H1 (cell line): Measurements from ENCODE around the gene HOTAIR. TPM values are rescaled to one million over a fixed set of nuclear protein-coding genes. Genes with fewer than 3 reads are reported as not detected.

Experiments
- CTCF ChIA-PET: fragments of 300-600 bp; sonication (Branson Sonifier 250); formaldehyde crosslinking; loops from one replicate; lab custom pipeline; 2021; ENCODE audit not compliant: partially characterized antibody; lab: Charles Lee
- POLR2A ChIA-PET: fragments of 300-600 bp; sonication (Branson Sonifier 250); formaldehyde crosslinking; loops from one replicate; lab custom pipeline; 2021; ENCODE audit warnings: inconsistent platforms; ENCODE audit not compliant: partially characterized antibody; lab: Charles Lee
- DNase-seq, 2 experiments: peaks; one replicate each; pipeline versions ENCODE4 v3.0.0 to v3.0.0-alpha.2; 2010 to 2022; ENCODE audit warnings: low spot score in 2 of 2, low read depth in 1 of 2, mixed read lengths in 1 of 2
- FAIRE-seq: peaks from 2 replicates; lab custom pipeline; 2011; peaks lifted over from hg19 to GRCh38; lab: Jason Lieb, UNC
- H2AFZ ChIP-seq: 2 replicates; pipeline ENCODE4 v1.8.1; 2012; ENCODE audit warnings: low read length, inconsistent platforms
- H2AK5ac ChIP-seq: 2 replicates; pipeline ENCODE4 v1.6.1; 2013; ENCODE audit warnings: low read depth, low read length
- H2BK120ac ChIP-seq: replicated peaks from 2 replicates; pipeline ENCODE3; 2013; ENCODE audit warnings: low read depth, low read length, inconsistent platforms
- H2BK12ac ChIP-seq: 2 replicates; pipeline ENCODE4 v1.6.1; 2013; ENCODE audit warnings: low read depth, low read length
- H2BK15ac ChIP-seq: 2 replicates; pipeline ENCODE4 v1.6.1; 2013; ENCODE audit warnings: low read length
- H2BK20ac ChIP-seq: 2 replicates; pipeline ENCODE4 v1.6.1; 2013; ENCODE audit warnings: low read length
- H2BK5ac ChIP-seq: 2 replicates; pipeline ENCODE4 v1.6.1; 2013; ENCODE audit warnings: low read depth, low read length
- H3K14ac ChIP-seq: 2 replicates; pipeline ENCODE4 v1.6.1; 2013; ENCODE audit warnings: inconsistent platforms; ENCODE audit not compliant: insufficient read length
- H3K18ac ChIP-seq: 2 replicates; pipeline ENCODE4 v1.6.1; 2013; ENCODE audit warnings: low read length; ENCODE audit errors: extremely low read depth
- H3K23ac ChIP-seq: 2 replicates; pipeline ENCODE4 v1.6.1; 2013; ENCODE audit warnings: inconsistent platforms; ENCODE audit not compliant: insufficient read length
- H3K23me2 ChIP-seq: 2 replicates; pipeline ENCODE4 v1.6.1; 2013; ENCODE audit warnings: low read depth, low read length
- H3K27ac ChIP-seq: 2 replicates; pipeline ENCODE4 v1.6.1; 2011; ENCODE audit warnings: low read depth, low read length, inconsistent platforms
- H3K27me3 ChIP-seq, 4 experiments: replicated peaks in 1 of 4; 1 replicate in 1 of 4; 2 replicates in 3 of 4; pipeline versions ENCODE4 v1.6.1 to v1.8.1; 2011 to 2013; ENCODE audit warnings: low read length in 3 of 4, mild to moderate bottlenecking in 3 of 4, inconsistent platforms in 2 of 4, mixed read lengths in 2 of 4, moderate library complexity in 1 of 4; ENCODE audit not compliant: control insufficient read depth in 3 of 4, insufficient read depth in 3 of 4; ENCODE audit errors: extremely low read depth in 1 of 4
- H3K36me3 ChIP-seq, 4 experiments: 2 replicates each; pipeline versions ENCODE4 v1.6.1 to v1.8.1; 2011 to 2013; ENCODE audit warnings: mild to moderate bottlenecking in 4 of 4, low read length in 3 of 4, moderate library complexity in 2 of 4, control low read depth in 1 of 4, inconsistent platforms in 1 of 4; ENCODE audit not compliant: insufficient read depth in 4 of 4, control insufficient read depth in 2 of 4
- H3K4ac ChIP-seq: replicated peaks from 2 replicates; pipeline ENCODE3; 2013; ENCODE audit warnings: low read length, low read depth, mixed read lengths, inconsistent platforms; ENCODE audit not compliant: insufficient read length
- H3K4me1 ChIP-seq, 4 experiments: replicated peaks in 1 of 4; 1 replicate in 1 of 4; 2 replicates in 3 of 4; pipeline versions ENCODE4 v1.6.1 to v1.8.1; 2011 to 2013; ENCODE audit warnings: low read length in 3 of 4, inconsistent platforms in 2 of 4, mixed read lengths in 1 of 4; ENCODE audit not compliant: insufficient read depth in 4 of 4, control insufficient read depth in 3 of 4
- H3K4me2 ChIP-seq, 2 experiments: 2 replicates each; pipeline versions ENCODE4 v1.6.1 to v1.8.1; 2011 to 2013; ENCODE audit warnings: low read depth in 2 of 2, low read length in 2 of 2, control low read depth in 1 of 2, inconsistent platforms in 1 of 2, mild to moderate bottlenecking in 1 of 2; ENCODE audit not compliant: insufficient read depth in 1 of 2
- H3K4me3 ChIP-seq, 4 experiments: fragments of 200-600, 300-600 bp in 1 of 4; sonication (generic), shearing (Covaris generic), sonication (Bioruptor Twin) in 1 of 4; 2 replicates each; pipeline versions ENCODE4 v1.5.1 to v1.8.1; 2011 to 2016; ENCODE audit warnings: low read length in 4 of 4, low read depth in 3 of 4, control low read depth in 2 of 4, inconsistent platforms in 2 of 4, mild to moderate bottlenecking in 2 of 4, mixed read lengths in 1 of 4, moderate library complexity in 1 of 4; ENCODE audit not compliant: insufficient read depth in 2 of 4; ENCODE audit errors: extremely low read depth in 1 of 4
- H3K56ac ChIP-seq: replicated peaks from 2 replicates; pipeline ENCODE3; 2013; ENCODE audit warnings: low read depth, mild to moderate bottlenecking, mixed read lengths, low read length, inconsistent platforms; ENCODE audit not compliant: insufficient read length
- H3K79me1 ChIP-seq: 2 replicates; pipeline ENCODE4 v1.6.1; 2013; ENCODE audit warnings: low read depth, low read length, control low read depth
- H3K79me2 ChIP-seq, 2 experiments: 2 replicates each; pipeline versions ENCODE4 v1.6.1 to v1.8.1; 2012 to 2013; ENCODE audit warnings: low read length in 2 of 2, mild to moderate bottlenecking in 2 of 2, inconsistent platforms in 1 of 2; ENCODE audit not compliant: insufficient read depth in 2 of 2, control insufficient read depth in 1 of 2
- H3K9ac ChIP-seq, 4 experiments: replicated peaks in 1 of 4; 1 replicate in 1 of 4; 2 replicates in 3 of 4; pipeline versions ENCODE4 v1.6.1 to v1.8.1; 2011 to 2013; ENCODE audit warnings: low read depth in 3 of 4, low read length in 3 of 4, control low read depth in 2 of 4, mild to moderate bottlenecking in 2 of 4, moderate library complexity in 2 of 4, inconsistent platforms in 1 of 4; ENCODE audit errors: extremely low read depth in 1 of 4
- H3K9me3 ChIP-seq, 2 experiments: 2 replicates each; pipeline versions ENCODE4 v1.6.1 to v1.8.1; 2012 to 2013; ENCODE audit warnings: mild to moderate bottlenecking in 2 of 2, moderate library complexity in 2 of 2, control low read depth in 1 of 2, inconsistent platforms in 1 of 2, low read depth in 1 of 2, low read length in 1 of 2, mixed read lengths in 1 of 2; ENCODE audit not compliant: insufficient read depth in 2 of 2
- H4K20me1 ChIP-seq, 2 experiments: replicated peaks in 1 of 2; 2 replicates each; pipeline versions ENCODE3 to v1.8.1; 2011 to 2013; ENCODE audit warnings: inconsistent platforms in 2 of 2, low read length in 2 of 2, mild to moderate bottlenecking in 1 of 2; ENCODE audit not compliant: insufficient read depth in 2 of 2, control insufficient read depth in 1 of 2
- H4K5ac ChIP-seq: 2 replicates; pipeline ENCODE4 v1.6.1; 2013; ENCODE audit warnings: low read length, low read depth, mixed read lengths, inconsistent platforms; ENCODE audit not compliant: insufficient read length
- H4K8ac ChIP-seq: 2 replicates; pipeline ENCODE4 v1.8.0; 2013; ENCODE audit warnings: mild to moderate bottlenecking, moderate library complexity, low read length, inconsistent platforms; ENCODE audit not compliant: insufficient read depth; ENCODE audit errors: extremely low read depth
- H4K91ac ChIP-seq: replicated peaks from 2 replicates; pipeline ENCODE3; 2013; ENCODE audit warnings: low read length, mixed read lengths, inconsistent platforms; ENCODE audit not compliant: insufficient read length
- ASH2L ChIP-seq: fragments of 200-600, 300-600 bp; sonication (generic); IDR thresholded peaks from one replicate; pipeline ENCODE4 v1.7.1; 2017; ENCODE audit warnings: low read length
- CBX8 ChIP-seq: fragments of 300-800, 300-1000 bp; sonication (generic); IDR thresholded peaks from 2 replicates; pipeline ENCODE4 v1.7.1; 2016; ENCODE audit warnings: low read depth, low read length, borderline replicate concordance
- EZH2 ChIP-seq: fragments of 200-600 bp; sonication (generic); IDR thresholded peaks from 2 replicates; pipeline ENCODE4 v1.7.1; 2012; ENCODE audit warnings: low read depth, mild to moderate bottlenecking, moderate library complexity, low read length, inconsistent platforms; ENCODE audit not compliant: severe bottlenecking
- KDM5A ChIP-seq: fragments of 200-600 bp; IDR thresholded peaks from 2 replicates; pipeline ENCODE4 v1.7.1; 2012; ENCODE audit warnings: mild to moderate bottlenecking, low read length, inconsistent platforms, mixed read lengths
- RNF2 ChIP-seq: fragments of 200-900, 300-1000 bp; sonication (generic); IDR thresholded peaks from 2 replicates; pipeline ENCODE4 v1.7.1; 2016; ENCODE audit warnings: borderline replicate concordance, low read depth, mild to moderate bottlenecking, antibody characterized with exemption, low read length; ENCODE audit not compliant: poor library complexity, severe bottlenecking; ENCODE audit errors: missing control alignments
- SAP30 ChIP-seq: fragments of 300-600 bp; sonication (generic); IDR thresholded peaks from 2 replicates; pipeline ENCODE4 v1.7.1; 2012; ENCODE audit warnings: low read length, moderate library complexity, mild to moderate bottlenecking, inconsistent platforms; ENCODE audit not compliant: insufficient read depth, insufficient replicate concordance
- SUZ12 ChIP-seq: fragments of 200-600 bp; sonication (generic); IDR thresholded peaks from 2 replicates; pipeline ENCODE4 v1.6.1; 2012; ENCODE audit warnings: mild to moderate bottlenecking, inconsistent platforms, low read length, moderate library complexity, mixed read lengths
- ZNF274 ChIP-seq: IDR thresholded peaks from 2 replicates; pipeline ENCODE4 v1.7.0; 2012; ENCODE audit warnings: low read length, borderline replicate concordance; ENCODE audit errors: extremely low read depth
- WGBS, 2 experiments: shearing (Covaris generic) in 1 of 2; methylation state at CpG; one replicate each; pipeline versions ENCODE4 v1.1.6 to v1.1.7; 2013 to 2015; ENCODE audit warnings: low lambda C conversion rate in 2 of 2, mixed read lengths in 2 of 2, inconsistent platforms in 1 of 2, low coverage in 1 of 2, missing lambda C conversion rate in 1 of 2; ENCODE audit not compliant: insufficient replicate concordance in 2 of 2, insufficient coverage in 1 of 2, insufficient read length in 1 of 2; ENCODE audit errors: extremely low coverage in 1 of 2, missing lambda C conversion rate in 1 of 2; 5-methylcytosine and 5-hydroxymethylcytosine counted together
- polyA plus RNA-seq, 7 experiments: library from polyadenylated mRNA; depleted of rRNA in 3 of 7; stranded (reverse) in 5 of 7; unstranded in 2 of 7; fragments of >200 nt in 5 of 7; fragments of 200-250 nt in 2 of 7; gene quantifications; 1 replicate in 5 of 7; 2 replicates in 1 of 7; 4 replicates in 1 of 7; pipeline versions ENCODE4 v1.2.1 to v1.2.3, GENCODE V29; 2011 to 2013; ENCODE audit warnings: missing spikeins in 2 of 7, mixed read lengths in 2 of 7
- total RNA-seq: library from RNA; stranded (reverse); fragmentation: NEBNext Ultra II Directional; extraction: Animal tissue kit (Norgen Biotek cat#: 25700); gene quantifications from 2 replicates; pipeline ENCODE4 v1.2.1, GENCODE V29; 2021

Gene HOTAIR
- total and polyA plus RNA-seq, 2 of the 8 experiments (the other 6 are each of a cell fraction or from before 2014, with no cell fraction given), result not detected

GRCh38 chr12:53976823-53977595, 2.3 kb upstream of the HOTAIR start:
- no peak overlapping the region for H3K4me3 ChIP-seq
- H2BK12ac ChIP-seq, result no peak overlapping the region
- no peak overlapping the region for H2BK20ac ChIP-seq
- no peak overlapping the region for H2AFZ ChIP-seq
- peaks cover 16 to 22% of the 10 kb centered on the region in 2 experiments for H4K20me1 ChIP-seq
- no peak overlapping the region for H3K4ac ChIP-seq
- no peaks in the 10 kb centered on the region for H3K79me2 ChIP-seq
- H3K23ac ChIP-seq, result no peak overlapping the region
- peaks cover 96 to 100% (median 99%) of the 10 kb centered on the region in 4 experiments for H3K27me3 ChIP-seq
- 18% methylated on average over 9 of the region's 9 CpGs; no CpG with 5 or more reads in 1 of the 2 experiments for WGBS, 2 experiments
- H4K91ac ChIP-seq, result no peak overlapping the region
- no peak overlapping the region for H3K4me2 ChIP-seq
- H2BK5ac ChIP-seq, result no peak overlapping the region
- ChIA-PET CTCF (interaction anchor here (0.7 to 1.9 kb wide), 7 partner anchors 8 to 56 kb away, joined by 3 to 7 read pairs (median 4); partner anchors contain the start of genes HOXC10, HOXC5 and HOXC8), POLR2A (interaction anchor here (1.4 kb wide), 1 partner anchor 11 kb away, joined by 3 read pairs; no protein-coding TSS in a partner anchor)
- no peak overlapping the region for H4K5ac ChIP-seq
- H2BK15ac ChIP-seq, result no peak overlapping the region
- H3K56ac ChIP-seq, result no peak overlapping the region
- H2AK5ac ChIP-seq, result no peak overlapping the region; the same call in 1 of the 2 replicates
- H3K36me3 ChIP-seq, result peaks cover 0 to 3% (median 0%) of the 10 kb centered on the region in 4 experiments; a peak in 1 of 8 replicates
- DNase-seq (no peak), FAIRE-seq (no peak)
- H3K27ac ChIP-seq, result no peak overlapping the region
- peak; percentile 90 for TF ChIP-seq RNF2
- no peak for TF ChIP-seq KDM5A
- TF ChIP-seq SAP30, result no peak
- TF ChIP-seq EZH2, result peak; percentile 72
- peak; percentile 2; the same call in 1 of the 2 replicates for TF ChIP-seq SUZ12
- no peak for TF ChIP-seq ZNF274
- TF ChIP-seq CBX8, result peak; percentile 91
- no peak for TF ChIP-seq ASH2L
- no peaks in the 10 kb centered on the region for H3K79me1 ChIP-seq
- peaks cover 1% of the 10 kb centered on the region; the same call in 1 of the 2 replicates for H3K23me2 ChIP-seq
- peaks cover 0 to 10% (median 4%) of the 10 kb centered on the region in 4 experiments; a peak in 6 of 7 replicates for H3K4me1 ChIP-seq
- H3K9ac ChIP-seq, result no peak overlapping the region
- H4K8ac ChIP-seq, result no peak overlapping the region
- no peak overlapping the region for H3K18ac ChIP-seq
- H2BK120ac ChIP-seq, result no peak overlapping the region
- 0 out of 4 replicates have a peak, but pooled peaks cover 0 to 2% of the 10 kb centered on the region in 2 experiments for H3K9me3 ChIP-seq
- no peak overlapping the region for H3K14ac ChIP-seq
